Esophagus mucosa (tissue), 1 donor: ENCODE results near the gene GLUD1. TPM values are rescaled to one million over a fixed set of nuclear protein-coding genes. Genes with fewer than 3 reads are reported as not detected.
"Not testable (repeated sequence)": the region's sequence is repeated elsewhere in the genome, so short reads cannot be mapped to it uniquely, and the experiment has no call there.

Experiments
- ATAC-seq: fragments of 200-7000 bp; cut with Tn5 transposase; one replicate; pipeline ENCODE4 v1.9.1; 2020
- total RNA-seq: library from RNA; stranded (reverse); gene quantifications from one replicate; pipeline ENCODE4 v1.2.4, GENCODE V29; 2023
- donor health status: DM: yes; HTN: yes; CAD: no.

Gene GLUD1
- total RNA-seq, 1 donor from 2014 or later: 88.5 TPM

DNA sequence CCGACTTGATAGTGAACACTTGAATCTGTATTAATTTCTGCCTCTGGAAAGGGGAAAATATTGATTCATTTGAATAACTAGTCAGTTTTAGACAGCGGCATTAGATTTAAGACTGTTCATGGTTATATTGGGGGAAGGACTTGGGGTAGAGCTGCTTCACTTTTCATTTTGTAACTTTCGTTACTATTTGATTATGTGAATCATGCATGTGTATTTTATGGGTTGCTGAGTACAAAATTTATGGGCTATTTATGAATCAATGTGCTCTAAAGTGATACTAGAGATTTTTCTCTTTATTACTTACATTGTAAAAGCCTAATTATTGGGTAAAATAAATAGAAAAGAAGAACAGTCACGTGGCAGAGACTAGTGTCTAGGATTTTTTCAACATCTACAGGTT is 4.9 kb downstream of the GLUD1 start:
- ATAC-seq: no peak

DNA sequence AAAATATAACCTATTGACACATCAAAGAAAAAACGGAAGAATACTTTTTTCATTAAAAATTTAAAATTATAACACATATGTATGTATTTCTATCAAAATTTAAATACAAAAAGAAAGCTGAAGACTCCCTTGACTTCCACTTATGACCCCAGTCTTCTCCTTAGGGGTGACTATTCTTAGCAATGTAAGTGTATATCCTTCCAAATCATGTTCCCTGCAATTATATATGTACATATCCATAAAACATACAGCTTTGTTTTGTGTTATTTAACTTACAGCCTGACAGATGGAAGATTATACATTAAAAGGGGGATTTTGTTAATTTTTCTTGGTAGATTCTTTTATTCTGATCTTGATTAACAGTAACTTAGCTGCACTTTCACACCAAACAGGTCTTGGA is 9.1 kb downstream of the GLUD1 start:
- no peak for ATAC-seq

DNA sequence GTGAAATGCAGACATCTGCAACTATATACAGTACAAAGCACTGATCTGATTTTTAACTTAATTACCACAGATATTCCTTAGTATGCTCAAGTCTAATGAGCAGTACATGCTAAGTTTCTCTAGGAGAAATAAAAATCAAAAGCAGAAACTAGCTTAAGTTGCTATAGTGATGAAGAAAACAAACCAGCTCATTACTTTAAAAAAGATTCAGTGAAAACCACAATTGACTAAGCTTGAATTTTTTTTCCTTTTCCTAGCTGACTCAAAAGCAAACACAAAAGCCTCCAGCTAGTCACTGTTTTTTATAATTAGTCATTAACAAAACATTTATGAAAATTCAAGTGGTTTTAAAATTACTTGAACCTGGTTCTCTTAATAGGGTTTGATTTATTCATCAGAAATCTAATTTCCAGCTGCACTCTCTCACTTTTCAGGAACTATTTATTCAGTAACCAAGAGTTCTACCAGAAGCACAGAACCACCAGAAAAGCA is 10.3 kb downstream of the GLUD1 start:
- ATAC-seq: peak; percentile 21

DNA sequence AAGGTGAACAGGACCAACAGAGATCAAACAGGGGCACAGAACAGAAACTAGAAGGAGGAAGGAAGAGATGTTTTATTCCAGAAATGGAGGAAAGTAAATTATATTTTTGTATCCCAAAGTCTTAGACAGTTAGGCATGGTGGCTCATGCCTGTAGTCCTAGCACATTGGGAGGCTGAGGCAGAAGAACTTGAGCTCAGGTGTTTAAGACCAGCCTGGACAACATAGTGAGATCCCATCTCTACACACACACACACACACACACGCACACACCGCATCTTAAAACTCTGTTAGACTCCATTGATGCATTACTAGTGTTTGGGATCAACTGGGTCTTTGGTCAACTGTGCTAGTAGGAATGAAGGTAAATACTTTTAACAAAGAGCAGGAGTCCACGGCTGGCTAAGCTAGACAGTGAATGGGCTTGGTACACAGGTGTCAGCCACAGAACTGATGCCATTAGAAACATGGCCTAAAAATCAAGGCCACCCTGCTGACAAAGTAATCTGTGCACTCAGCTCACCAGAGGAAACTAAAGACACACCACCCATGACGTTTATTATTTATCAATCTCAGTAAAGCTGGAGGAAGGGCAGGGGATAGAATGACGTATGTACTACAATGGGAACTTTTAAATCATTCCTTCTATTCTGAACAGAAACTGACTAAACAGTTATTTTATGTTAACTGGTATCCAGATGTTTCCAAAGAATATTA is 10.9 kb downstream of the GLUD1 start:
- peak; percentile 26 for ATAC-seq

DNA sequence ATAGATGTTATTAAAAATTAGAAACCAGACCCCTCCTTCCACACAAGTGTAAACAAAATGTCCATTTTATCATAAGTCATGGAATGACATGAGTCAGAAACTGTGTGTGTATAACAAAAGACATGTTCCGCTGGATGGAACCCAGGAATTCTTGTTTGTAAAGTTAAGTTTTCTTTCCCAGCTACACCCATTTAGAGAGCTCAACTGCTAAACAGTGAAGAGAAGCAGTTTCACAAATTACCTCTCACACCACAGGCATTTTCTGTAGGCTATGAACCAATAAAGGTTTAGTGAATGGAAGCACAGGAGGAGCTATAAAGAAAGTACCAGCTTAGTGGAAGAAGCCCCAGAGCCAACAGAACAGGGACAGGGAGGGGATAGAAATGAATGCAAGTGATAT is 12.4 kb downstream of the GLUD1 start:
- ATAC-seq: peak; percentile 93

DNA sequence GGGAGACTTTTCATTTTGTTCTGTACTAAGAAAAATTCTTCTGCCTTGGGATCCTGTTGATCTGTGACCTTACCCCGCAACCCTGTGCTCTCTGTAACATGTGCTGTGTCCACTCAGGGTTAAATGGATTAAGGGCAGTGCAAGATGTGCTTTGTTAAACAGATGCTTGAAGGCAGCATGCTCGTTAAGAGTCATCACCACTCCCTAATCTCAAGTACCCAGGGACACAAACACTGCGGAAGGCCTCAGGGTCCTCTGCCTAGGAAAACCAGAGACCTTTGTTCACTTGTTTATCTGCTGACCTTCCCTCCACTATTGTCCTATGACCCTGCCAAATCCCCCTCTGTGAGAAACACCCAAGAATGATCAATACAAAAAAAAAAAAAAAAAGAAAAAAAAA is 13.1 kb downstream of the GLUD1 start:
- ATAC-seq: not testable (repeated sequence)

DNA sequence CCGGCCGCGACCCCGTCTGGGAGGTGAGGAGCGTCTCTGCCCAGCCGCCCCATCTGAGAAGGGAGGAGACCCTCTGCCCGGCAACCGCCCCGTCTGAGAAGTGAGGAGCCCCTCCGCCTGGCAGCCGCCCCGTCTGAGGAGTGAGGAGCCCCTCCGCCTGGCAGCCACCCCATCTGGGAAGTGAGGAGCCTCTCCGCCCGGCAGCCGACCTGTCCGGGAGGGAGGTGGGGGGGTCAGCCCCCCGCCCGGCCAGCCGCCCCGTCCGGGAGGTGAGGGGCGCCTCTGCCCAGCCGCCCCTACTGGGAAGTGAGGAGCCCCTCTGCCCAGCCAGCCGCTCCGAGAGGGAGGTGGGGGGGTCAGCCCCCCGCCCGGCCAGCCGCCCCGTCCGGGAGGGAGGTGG is 14.0 kb downstream of the GLUD1 start:
- ATAC-seq: not testable (repeated sequence)

DNA sequence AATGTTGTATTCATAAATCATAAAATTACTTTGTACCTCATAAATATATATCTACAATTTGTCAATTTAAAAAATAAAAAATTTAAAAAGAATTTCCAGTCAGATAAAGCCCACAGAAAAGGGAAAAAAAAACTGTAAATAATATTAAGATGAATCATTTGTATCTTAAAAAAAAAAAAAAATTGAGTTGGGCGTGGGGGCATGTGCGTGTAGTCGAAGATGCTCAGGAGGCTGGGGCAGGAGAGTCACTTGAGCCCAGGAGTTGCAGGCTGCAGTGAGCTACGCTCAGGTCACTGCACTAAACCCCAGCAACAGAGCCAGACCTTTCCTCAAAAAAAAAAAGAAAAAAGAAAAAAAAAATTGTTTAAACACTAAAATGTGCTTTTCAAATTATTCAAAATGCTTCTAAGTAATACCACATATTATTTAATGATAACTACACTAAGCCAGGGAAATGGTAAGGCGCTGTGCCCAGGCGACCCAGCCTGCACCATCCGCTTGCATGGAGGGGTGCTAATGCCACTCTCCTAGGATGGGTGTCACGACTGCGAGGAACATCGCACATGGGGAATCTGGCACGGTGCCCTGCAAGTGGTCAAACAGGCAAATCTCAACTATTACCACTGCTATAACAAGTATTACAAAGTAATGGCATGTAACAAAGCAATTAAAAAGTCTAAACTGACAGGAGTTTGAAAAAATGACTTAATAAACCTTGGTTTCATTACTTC is 15.4 kb downstream of the GLUD1 start:
- ATAC-seq: no peak

DNA sequence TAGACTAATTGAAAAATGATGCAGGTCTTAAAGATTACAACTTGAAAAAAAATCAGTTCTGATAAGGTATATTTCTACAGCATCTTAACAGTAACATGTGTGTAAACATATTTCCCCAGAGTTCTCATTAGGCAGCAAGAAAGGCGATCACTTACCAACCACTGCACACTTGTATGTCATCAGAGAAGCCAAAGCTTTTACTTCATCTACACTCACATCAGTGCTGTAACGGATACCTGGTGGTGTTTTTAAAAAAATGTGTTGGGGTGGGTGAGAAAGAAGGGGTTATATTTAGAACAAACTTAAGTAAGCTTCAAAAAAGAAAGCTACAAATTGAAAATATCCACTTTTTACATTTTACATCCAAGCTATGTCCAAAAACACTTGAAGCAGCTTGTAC is 18.2 kb downstream of the GLUD1 start:
- ATAC-seq: not testable (repeated sequence)

DNA sequence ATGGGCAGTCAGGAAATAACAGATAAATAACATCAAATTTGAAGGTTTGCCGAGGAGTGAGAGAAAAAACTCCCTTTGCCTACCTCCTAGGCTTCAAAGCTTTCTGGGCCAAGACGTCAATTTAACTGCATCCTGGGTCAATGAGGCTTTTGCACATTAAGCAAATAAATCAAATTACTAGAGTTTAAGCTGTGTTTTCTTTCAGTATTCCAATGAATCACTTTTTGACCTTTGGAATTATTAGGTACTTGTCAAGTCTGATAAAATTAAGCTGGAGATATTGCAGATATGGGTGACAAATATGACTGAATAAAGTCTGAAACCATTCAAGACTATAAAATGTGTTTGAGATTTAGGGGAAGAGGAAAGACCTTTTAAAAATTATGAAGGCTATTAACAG is 22.2 kb downstream of the GLUD1 start:
- no peak for ATAC-seq

DNA sequence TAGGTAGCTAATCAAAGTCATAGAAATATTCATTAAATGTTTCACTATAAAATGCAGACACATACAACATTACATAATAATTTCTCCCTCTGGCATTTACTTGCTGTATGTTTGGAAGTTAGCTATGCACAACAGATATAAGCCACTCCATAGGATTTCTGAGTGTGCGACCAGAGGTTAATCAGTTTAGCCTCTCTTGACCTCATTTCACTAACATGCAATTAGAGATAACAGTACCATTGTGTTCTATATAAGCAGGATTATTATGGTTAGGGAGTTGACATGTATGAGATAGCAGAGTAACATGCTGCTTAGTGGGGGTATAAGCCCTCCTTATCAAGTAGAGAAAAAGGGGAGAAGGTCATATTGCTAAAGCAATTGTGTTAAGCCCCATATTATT is 26.4 kb downstream of the GLUD1 start:
- no peak for ATAC-seq

DNA sequence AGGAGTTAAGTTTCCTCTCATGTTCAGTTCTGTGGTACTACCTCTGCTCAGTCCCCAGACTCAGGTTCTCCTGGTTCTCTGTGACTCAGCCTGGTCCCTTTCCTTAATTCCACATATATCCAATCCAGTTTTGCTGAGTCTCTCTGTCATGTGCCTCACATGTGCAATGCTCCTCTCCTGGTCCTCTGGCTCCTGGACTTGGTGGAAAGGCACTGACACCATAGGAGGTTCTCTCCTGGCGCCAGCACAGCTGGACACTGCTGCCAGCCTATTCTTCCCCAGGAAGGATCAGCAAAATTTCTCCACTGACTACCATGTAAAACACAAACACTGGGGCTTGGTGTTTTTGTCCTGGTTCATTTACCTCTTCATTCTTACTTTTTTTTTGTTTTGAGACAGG is 27.8 kb downstream of the GLUD1 start:
- ATAC-seq: no peak

DNA sequence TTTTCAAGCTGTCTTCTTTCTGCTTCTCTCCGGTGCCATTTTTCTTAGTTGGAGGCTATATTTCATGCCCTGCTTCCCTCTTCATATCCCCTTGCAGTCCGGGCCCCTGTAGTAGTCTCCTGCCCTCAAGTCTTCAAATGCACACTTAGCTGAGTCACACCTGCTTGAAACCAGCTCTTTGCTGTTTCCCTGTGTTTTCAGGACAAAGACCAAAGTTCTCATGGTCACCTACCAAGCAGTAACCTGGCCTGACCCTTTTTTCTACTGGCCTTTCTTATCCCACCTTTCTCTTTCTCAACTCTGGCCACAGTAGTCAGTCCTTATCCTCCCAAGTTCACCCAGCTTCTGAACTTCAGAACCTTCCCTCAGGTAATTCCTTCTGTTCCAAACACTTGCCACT is 28.5 kb downstream of the GLUD1 start:
- ATAC-seq: no peak

DNA sequence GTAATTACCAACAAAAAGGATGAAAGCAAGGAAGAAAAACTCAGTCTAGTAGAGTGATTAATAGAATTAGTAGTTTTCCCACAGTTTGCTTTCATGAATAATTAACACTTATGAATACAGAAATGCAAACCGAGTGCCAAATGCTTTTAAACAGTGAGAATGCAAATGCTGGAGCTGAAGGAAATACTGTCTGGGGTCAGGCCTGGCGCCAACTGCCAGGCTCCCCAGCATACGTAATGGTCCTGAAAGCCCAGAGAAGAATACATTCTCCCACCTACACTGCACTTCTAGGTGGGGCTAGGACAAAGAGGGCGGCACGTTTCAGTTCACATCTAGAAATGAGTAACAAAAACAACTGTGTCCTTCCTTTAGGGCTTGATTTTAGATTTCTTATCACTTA is 30.0 kb downstream of the GLUD1 start:
- no peak for ATAC-seq

DNA sequence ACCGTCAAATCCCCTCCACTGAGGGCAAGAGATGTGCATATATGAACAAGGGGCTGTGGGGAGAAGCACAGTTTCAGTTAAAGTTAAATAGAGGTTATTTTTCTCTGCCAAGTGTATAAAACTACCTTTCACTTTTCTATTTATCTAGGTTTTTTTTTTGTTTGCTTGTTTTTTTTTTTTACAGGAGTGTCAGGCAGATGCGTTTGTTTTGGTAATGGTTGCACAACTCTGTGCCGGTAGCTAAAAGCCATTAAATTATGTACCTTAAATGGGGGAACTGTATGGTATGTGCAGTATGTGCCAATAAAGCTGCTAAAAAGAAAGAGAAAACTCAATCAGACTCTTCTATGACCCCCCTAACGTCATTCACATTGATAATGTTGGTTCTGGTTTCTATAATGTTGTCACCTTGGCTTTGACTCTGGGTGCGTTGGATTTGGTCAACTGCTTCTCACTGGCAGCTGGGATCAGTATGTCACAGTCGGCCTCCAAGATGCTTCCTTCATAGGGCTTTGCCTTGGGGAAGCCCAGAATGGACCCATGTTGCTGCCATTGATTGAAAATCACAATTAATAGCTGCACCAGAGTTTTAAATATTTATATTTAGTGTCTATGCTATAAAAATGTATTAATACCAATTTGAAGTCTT is 34.2 kb downstream of the GLUD1 start:
- no peak for ATAC-seq

DNA sequence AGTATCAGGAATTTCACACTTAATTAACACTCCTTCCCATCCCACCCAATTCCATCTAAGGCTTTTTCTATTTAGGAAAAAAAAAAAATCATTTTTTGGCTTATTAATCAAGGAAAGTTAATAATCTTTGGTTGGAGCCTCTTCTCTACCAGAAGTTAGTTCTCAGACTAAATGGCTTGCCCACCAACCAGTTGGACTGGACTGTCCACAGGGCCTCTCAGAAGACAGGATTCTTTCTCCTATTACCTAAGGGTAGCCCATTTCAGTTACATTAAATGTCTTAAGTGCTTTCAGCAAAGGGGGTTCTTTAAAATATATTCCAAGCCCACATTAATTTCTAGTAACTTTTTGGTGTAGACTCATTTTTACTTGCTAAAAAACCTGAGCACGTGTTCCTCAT is 35.2 kb downstream of the GLUD1 start:
- ATAC-seq: no peak

DNA sequence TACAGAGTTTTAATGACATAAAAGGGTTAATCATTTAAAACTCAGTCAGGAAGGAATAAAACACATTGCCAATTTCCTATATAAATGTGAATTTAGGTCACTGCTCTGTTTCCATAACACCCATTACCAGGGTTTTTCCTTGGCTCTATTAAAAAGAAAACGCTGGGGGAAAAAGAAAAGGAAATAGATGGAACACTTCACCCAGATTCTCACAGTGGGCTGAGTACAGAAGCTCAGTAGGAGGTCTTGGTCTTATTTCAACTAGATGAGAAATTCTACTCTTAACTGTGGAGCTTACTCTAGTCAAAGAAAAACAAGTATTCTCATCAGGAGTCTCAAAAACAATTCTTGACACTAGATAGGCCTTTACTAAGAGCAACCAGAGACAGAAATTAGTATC is 36.5 kb downstream of the GLUD1 start:
- no peak for ATAC-seq

DNA sequence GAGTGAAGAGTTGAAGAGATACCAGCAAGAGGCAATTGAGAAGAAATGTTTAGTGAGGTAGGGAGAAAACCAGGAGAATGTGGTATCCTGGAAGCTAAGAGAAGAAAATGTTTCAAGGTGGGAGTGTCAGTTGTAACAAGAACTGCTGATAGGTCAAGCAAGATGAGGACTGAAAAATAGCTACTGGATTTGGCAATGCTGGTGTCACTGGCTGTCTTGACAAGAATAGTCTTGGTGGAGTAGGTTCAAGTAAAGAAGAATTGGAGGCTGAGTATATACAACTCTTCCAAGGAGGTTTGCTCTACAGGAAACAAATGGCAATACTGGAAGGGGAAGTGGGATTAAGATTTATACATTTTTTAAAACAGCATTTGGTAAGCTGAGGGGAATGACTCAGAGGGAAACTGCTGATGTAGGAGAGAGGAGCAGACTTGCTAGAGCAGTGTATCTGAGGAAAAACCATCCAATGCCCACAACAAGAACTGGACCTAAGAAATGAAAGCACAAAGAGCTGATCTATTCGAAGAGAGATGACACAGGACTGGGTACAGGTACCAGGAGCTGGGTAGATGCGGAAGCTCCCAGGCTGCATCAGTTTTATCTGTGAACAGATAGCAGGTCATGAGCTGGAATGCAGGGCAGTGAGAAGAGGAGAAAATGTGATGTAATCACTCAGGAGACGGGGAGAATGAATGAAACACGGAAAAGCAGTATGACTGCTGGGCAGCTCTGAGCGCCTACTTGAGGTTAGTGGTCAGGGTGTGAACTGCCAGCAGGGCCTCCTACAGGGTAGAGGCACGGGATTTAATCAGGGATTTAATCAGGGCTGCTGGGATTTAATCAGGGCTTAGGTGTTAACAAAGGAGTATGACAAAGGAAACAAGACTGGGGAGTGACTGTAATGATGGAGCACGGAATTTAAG is 40.0 kb downstream of the GLUD1 start:
- peak; percentile 89 for ATAC-seq

DNA sequence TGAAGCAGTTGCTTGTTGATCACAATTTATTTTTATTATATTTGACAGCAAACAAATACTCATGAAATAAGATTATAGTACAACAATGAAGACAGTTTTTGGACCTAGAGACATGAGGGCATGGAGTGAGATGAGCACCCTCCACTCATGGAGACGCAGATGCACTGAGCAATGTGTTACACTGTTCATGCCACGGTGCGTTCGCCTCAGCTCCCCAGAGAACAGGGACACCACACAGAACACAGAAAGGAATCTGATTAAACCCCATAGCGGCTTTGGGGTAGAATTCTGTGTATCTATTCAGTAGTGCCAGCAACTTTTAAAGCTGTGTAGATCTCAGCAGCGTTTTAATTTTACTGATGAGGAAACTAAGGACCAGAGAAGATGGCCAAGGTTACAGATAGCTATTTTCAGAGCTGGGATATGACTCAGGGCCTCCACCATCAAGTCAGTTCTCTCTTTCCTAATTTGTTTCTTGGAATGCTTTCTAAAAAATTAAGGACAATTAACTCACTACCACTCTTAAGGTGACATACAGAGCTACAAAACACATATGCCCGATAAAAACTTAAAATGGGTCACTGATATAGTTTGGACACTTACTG is 41.0 kb downstream of the GLUD1 start:
- no peak for ATAC-seq

DNA sequence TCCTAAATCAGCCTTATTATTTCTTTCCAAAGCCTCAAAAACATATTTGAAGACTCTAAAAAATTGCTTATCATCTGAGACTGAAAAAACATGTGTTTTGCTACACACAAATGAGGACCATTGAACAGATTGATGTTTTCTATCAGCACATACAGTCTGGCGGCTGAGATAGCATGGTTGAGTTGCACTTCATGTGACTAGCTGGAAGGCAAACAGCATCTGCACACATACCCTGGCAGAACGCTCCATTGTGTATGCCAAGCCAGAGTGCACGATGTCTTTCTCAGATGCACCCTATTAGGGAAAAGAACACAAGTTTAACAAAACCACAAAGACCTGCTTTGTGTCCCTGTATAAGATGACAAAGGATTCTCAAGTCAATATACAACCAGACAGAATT is 41.5 kb downstream of the GLUD1 start:
- ATAC-seq: no peak

DNA sequence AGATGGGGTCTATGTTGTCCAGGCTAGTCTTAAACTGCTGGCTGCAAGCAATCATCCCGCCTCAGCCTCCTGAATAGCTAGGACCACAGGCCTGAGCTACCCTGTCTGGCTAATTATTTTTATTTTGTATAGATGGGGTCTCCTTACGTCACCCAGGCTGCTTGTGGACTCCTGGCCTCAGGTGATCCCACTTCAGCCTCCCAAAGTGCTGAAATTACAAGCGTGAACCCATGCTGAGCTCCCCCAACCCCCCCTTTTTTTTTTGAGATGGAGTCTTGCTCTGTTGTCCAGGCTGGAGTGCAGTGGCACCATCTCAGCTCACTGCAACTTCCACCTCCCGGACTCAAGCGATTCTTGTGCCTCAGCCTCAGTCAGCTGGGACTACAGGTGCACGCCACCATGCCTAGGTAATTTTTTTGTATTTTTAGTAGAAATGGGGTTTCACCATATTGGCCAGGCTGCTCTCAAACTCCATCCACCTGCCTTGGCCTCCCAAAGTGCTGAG is 49.2 kb downstream of the GLUD1 start:
- no peak for ATAC-seq

DNA sequence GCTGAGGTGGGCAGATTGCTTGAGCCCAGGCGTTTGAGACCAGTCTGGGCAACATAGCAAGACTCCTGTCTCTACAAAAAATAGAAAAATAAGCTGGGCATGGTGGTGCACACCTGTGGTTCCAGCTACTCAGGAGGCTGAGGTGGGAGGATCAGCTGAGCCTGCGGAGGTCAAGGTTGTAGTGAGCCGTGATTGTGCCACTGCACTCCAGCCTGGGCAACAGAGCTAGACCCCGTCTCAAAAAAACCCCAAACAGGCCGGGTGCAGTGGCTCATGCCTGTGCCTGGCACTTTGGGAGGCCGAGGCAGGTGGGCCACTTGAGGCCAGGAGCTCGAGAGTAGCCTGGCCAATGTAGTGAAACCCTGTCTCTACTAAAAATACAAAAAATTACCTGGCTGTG is 51.1 kb downstream of the GLUD1 start:
- ATAC-seq: not testable (repeated sequence)
